GM23248 (cell line): Measurements from ENCODE around the gene ZNF132.

Experiments used
- EZH2 ChIP-seq: fragments of 200-600 bp; sonication (generic); IDR thresholded peaks from 2 replicates; pipeline ENCODE4 v1.6.1; 2018; ENCODE audit warnings: antibody characterized with exemption, mild to moderate bottlenecking; ENCODE audit not compliant: insufficient read depth, poor library complexity, severe bottlenecking
- EZH2phosphoT487 ChIP-seq: fragments of 200-600 bp; sonication (generic); IDR thresholded peaks from 2 replicates; pipeline ENCODE4 v1.6.1; 2018; ENCODE audit warnings: antibody characterized with exemption, moderate library complexity, mild to moderate bottlenecking, low read depth; ENCODE audit not compliant: insufficient read depth

- TF ChIP-seq EZH2 (no peak), EZH2phosphoT487 (no peak)
Observed at GRCh38 chr19:58477130-58477529, 37.2 kb upstream of the ZNF132 start.
